ENCODE measurements around the gene BRIX1. TPM values are rescaled to one million over a fixed set of nuclear protein-coding genes. Genes with fewer than 3 reads are reported as not detected.

BRIX1 gene
- total RNA-seq, 2 experiments from 2014 or later: 77.3 to 78.8 TPM

DNA sequence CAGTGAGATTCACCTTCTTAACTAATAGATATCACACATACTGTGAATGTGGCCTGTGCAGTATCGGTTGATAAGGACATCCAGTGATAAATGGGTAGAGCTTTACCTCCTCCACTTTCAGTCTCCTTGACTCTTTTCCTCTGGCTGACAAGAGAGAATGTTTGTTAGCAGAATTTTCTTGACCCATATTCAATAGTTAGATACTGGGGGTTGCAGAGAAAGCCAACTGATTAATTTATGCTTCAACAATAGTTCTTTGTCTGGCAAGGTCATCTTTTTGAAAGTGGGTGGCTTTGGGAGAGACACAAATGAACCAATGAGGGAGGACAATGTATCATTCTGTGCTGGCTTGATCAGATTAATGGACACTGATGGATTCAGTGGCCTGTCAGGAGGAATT, 46.3 kb upstream of the BRIX1 start:
- ChIA-PET CTCF (interaction anchor here (1.5 to 1.8 kb wide), 2 partner anchors 17 to 346 kb away, joined by 3 to 4 read pairs; no protein-coding TSS in a partner anchor), POLR2A (no interaction called here)
- no peaks in the 10 kb centered on the region for H3K36me3 Mint-ChIP-seq (ENCODE audit: low read depth)
- H3K27ac Mint-ChIP-seq: no peak overlapping the region
- no peak for ATAC-seq
- H3K9me3 Mint-ChIP-seq: no peaks in the 10 kb centered on the region
- DNase-seq: no peak
- TF ChIP-seq, protein P1, sequence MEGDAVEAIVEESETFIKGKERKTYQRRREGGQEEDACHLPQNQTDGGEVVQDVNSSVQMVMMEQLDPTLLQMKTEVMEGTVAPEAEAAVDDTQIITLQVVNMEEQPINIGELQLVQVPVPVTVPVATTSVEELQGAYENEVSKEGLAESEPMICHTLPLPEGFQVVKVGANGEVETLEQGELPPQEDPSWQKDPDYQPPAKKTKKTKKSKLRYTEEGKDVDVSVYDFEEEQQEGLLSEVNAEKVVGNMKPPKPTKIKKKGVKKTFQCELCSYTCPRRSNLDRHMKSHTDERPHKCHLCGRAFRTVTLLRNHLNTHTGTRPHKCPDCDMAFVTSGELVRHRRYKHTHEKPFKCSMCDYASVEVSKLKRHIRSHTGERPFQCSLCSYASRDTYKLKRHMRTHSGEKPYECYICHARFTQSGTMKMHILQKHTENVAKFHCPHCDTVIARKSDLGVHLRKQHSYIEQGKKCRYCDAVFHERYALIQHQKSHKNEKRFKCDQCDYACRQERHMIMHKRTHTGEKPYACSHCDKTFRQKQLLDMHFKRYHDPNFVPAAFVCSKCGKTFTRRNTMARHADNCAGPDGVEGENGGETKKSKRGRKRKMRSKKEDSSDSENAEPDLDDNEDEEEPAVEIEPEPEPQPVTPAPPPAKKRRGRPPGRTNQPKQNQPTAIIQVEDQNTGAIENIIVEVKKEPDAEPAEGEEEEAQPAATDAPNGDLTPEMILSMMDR (IDR thresholded peaks at IDR 0.05): no peak
- H3K4me1 Mint-ChIP-seq (ENCODE audit: low read depth): no peaks in the 10 kb centered on the region
- peaks cover 2% of the 10 kb centered on the region for H3K27me3 Mint-ChIP-seq
- intact Hi-C loops (cut with micrococcal nuclease): no loop called here
- H3K4me3 Mint-ChIP-seq: no peak overlapping the region

DNA sequence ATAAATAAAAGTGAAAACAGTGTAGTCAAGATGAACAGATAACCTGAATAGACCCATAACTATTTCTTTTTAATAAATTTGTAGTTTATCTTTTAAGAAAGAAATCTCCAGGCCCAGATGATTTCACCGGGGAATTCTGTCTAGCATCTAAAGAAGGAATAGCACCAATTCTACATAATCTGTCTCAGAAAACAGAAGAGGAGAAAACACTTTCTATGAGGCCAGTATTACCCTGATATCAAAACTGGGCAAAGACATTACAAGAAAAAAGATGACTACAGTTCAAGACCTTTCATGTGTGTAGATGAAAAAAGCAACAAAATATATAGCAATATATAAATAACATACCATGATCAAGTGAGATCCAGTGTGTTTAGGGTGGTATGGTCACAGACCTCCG, 45.1 kb upstream of the BRIX1 start:
- H3K4me3 Mint-ChIP-seq: no peak overlapping the region
- ATAC-seq: no peak
- CTCF ChIA-PET: interaction anchor here (1.5 to 1.8 kb wide), 2 partner anchors 16 to 347 kb away, joined by 3 to 4 read pairs; no protein-coding TSS in a partner anchor
- DNase-seq: no peak
- H3K27ac Mint-ChIP-seq: no peak overlapping the region
- intact Hi-C loops (cut with micrococcal nuclease): no loop called here
- TF ChIP-seq, protein P1 (IDR thresholded peaks at IDR 0.05): no peak
- H3K36me3 Mint-ChIP-seq (ENCODE audit: low read depth): no peaks in the 10 kb centered on the region
- peaks cover under 1% of the 10 kb centered on the region for H3K9me3 Mint-ChIP-seq
- no peaks in the 10 kb centered on the region for H3K4me1 Mint-ChIP-seq (ENCODE audit: low read depth)
- POLR2A ChIA-PET: no interaction called here
- peaks cover 2% of the 10 kb centered on the region for H3K27me3 Mint-ChIP-seq

DNA sequence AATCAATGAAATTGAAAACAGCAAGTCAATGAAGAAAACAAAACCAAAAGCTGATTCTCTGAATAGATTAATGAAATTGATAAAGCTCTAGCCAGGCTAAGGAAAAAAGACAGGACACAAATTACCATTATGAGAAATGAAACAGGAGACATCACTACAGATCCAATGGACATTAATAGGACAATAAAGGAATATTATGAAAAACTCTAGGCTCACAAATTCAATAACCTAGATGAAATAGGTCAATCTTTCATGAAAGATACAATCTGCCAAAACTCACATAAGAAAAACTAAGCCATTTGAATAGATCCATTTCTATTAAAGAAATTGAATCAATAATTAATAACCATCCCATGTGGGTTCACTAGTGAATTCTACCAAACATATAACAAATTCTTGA, 39.2 kb upstream of the BRIX1 start:
- ChIA-PET POLR2A (no interaction called here), CTCF (no interaction called here)
- ATAC-seq (no peak), DNase-seq (no peak)
- Mint-ChIP-seq H3K9me3 (peaks cover 9% of the 10 kb centered on the region), H3K4me3 (no peak overlapping the region), H3K27ac (no peak overlapping the region), H3K27me3 (peaks cover 3% of the 10 kb centered on the region), H3K4me1 (ENCODE audit: low read depth) (no peaks in the 10 kb centered on the region), H3K36me3 (ENCODE audit: low read depth) (peaks cover 1% of the 10 kb centered on the region)
- TF ChIP-seq, protein P1 (IDR thresholded peaks at IDR 0.05): no peak
- intact Hi-C loops (cut with micrococcal nuclease): no loop called here

DNA sequence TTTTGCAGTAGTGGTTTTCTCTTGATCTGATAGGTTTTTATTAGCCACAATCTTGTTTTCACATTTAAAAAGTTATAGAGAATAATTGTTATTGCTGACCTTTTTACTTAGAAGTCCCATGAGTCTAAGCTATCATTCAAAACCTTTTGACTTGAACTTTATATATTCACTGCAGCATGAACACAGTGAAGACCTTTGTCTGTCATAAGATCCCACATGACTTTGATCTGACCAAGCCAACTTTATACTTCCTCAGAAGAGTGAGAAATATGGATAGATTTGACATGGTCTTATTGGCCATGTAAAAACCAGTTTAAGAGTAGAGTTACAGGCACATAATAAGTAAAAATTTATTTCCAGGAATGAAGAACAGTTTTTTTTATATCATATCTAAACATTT, 34.3 kb upstream of the BRIX1 start:
- no peak for ATAC-seq
- intact Hi-C loops (cut with micrococcal nuclease): no loop called here
- Mint-ChIP-seq H3K4me3 (no peak overlapping the region), H3K27ac (no peak overlapping the region), H3K27me3 (peaks cover 6% of the 10 kb centered on the region), H3K36me3 (ENCODE audit: low read depth) (peaks cover 1% of the 10 kb centered on the region), H3K9me3 (peaks cover 3% of the 10 kb centered on the region), H3K4me1 (ENCODE audit: low read depth) (no peaks in the 10 kb centered on the region)
- no peak for DNase-seq
- TF ChIP-seq, protein P1 (IDR thresholded peaks at IDR 0.05): no peak
- ChIA-PET CTCF (interaction anchor here (0.8 to 1.0 kb wide), 2 partner anchors 15 to 122 kb away, joined by 3 read pairs; no protein-coding TSS in a partner anchor), POLR2A (no interaction called here)

DNA sequence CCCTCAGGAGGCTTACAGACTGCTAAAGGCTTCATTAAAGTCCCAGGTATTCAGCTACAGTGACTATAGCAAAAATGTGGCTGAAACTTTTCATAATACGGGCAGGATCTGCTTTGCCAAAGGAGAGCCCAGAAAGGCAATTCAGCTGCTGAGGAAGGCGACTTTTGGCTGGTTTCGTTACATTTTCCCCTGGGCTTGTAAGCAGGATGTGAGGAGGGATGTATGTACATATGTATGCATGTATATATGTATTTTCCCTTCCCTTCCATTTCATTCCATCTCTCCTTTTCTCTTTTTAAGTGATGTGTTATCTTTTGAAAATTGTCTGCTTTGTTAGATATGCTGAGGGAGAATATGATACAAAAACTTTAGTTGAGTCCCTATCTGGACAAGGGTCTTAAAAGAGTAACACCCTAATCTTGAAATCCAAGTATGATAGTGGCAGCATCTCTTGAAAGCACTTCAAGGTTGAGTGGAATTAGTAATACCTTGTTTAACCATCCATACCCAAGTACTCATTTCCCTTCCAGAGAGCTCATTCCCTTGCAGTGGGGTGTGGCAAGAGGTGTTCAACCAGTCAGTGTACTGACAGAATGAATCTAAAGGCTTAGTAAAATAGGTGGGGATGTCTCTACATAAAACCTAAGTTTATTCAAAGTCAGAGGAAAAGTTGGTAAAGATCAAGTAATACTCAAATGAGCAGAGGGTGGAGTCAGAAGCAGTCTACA, 29.0 kb upstream of the BRIX1 start:
- Mint-ChIP-seq H3K9me3 (no peaks in the 10 kb centered on the region), H3K4me3 (no peak overlapping the region)
- ATAC-seq: no peak

More for the DNA sequence above, 29.0 kb upstream of the BRIX1 start:
- no peaks in the 10 kb centered on the region for H3K36me3 Mint-ChIP-seq (ENCODE audit: low read depth)
- H3K27me3 Mint-ChIP-seq: peaks cover 5% of the 10 kb centered on the region
- CTCF ChIA-PET: interaction anchor here (1.4 to 2.6 kb wide), 4 partner anchors 12 to 363 kb away, joined by 3 to 13 read pairs (median 5); no protein-coding TSS in a partner anchor
- no peak for DNase-seq
- no peak overlapping the region for H3K27ac Mint-ChIP-seq
- intact Hi-C loops (cut with micrococcal nuclease): no loop called here
- TF ChIP-seq, protein P1 (IDR thresholded peaks at IDR 0.05): no peak
- POLR2A ChIA-PET: no interaction called here
- H3K4me1 Mint-ChIP-seq (ENCODE audit: low read depth): no peaks in the 10 kb centered on the region

Data from activated CD8-positive, alpha-beta T cell treated with anti-CD3 and anti-CD28 coated beads for 36 hours (primary cell).